ENCODE measurements around the gene GLYATL1.

The GLYATL1 gene

GRCh38 chr11:58927393-58928106, 11.7 kb upstream of the GLYATL1 start:
- no peak for DNase-seq (ENCODE audit: low read depth)

- DNase-seq (ENCODE audit: low read depth): no peak
Measured at GRCh38 chr11:58928107-58928499, 11.2 kb upstream of the GLYATL1 start.

- DNase-seq (ENCODE audit: low read depth): no peak
Measured at GRCh38 chr11:58928691-58929090, 10.6 kb upstream of the GLYATL1 start.

GRCh38 chr11:58930926-58931325, 8.4 kb upstream of the GLYATL1 start:
- DNase-seq (ENCODE audit: low read depth): no peak

- DNase-seq (ENCODE audit: low read depth): no peak
Measured at GRCh38 chr11:58933661-58934060, 5.6 kb upstream of the GLYATL1 start.

- DNase-seq (ENCODE audit: low read depth): no peak
Measured at GRCh38 chr11:58934945-58935513, 4.3 kb upstream of the GLYATL1 start.

- no peak for DNase-seq (ENCODE audit: low read depth)
Measured at GRCh38 chr11:58938398-58938797, 890 bp upstream of the GLYATL1 start.

- no peak for DNase-seq (ENCODE audit: low read depth)
Measured at GRCh38 chr11:58940028-58940427, 740 bp downstream of the GLYATL1 start.

GRCh38 chr11:58941838-58942237, 2.5 kb downstream of the GLYATL1 start:
- no peak for DNase-seq (ENCODE audit: low read depth)

- DNase-seq (ENCODE audit: low read depth): no peak
Measured at GRCh38 chr11:58945663-58946062, 6.4 kb downstream of the GLYATL1 start.

- no peak for DNase-seq (ENCODE audit: low read depth)
Measured at GRCh38 chr11:58949184-58949583, 9.9 kb downstream of the GLYATL1 start.

GRCh38 chr11:58957922-58958321, 18.6 kb downstream of the GLYATL1 start:
- no peak for DNase-seq (ENCODE audit: low read depth)

- DNase-seq (ENCODE audit: low read depth): peak; percentile 36
Measured at GRCh38 chr11:58958500-58958899, 19.2 kb downstream of the GLYATL1 start.

- no peak for DNase-seq (ENCODE audit: low read depth)
Measured at GRCh38 chr11:58963551-58964104, 24.3 kb downstream of the GLYATL1 start.

- DNase-seq (ENCODE audit: low read depth): peak; percentile 77
Measured at GRCh38 chr11:58965246-58965985, 26.1 kb downstream of the GLYATL1 start.

GRCh38 chr11:58968251-58968711, 29.0 kb downstream of the GLYATL1 start:
- no peak for DNase-seq (ENCODE audit: low read depth)

- DNase-seq (ENCODE audit: low read depth): no peak
Measured at GRCh38 chr11:58977470-58977869, 38.2 kb downstream of the GLYATL1 start.

- no peak for DNase-seq (ENCODE audit: low read depth)
Measured at GRCh38 chr11:58979222-58979621, 39.9 kb downstream of the GLYATL1 start.

GRCh38 chr11:58980159-58980843, 41.0 kb downstream of the GLYATL1 start:
- no peak for DNase-seq (ENCODE audit: low read depth)

GRCh38 chr11:58992489-58992888, 53.2 kb downstream of the GLYATL1 start:
- no peak for DNase-seq (ENCODE audit: low read depth)

- DNase-seq (ENCODE audit: low read depth): no peak
Measured at GRCh38 chr11:58994171-58994570, 54.9 kb downstream of the GLYATL1 start.
